Liver (tissue), 9 donors: ENCODE data around the gene CAMKMT. TPM values are rescaled to one million over a fixed set of nuclear protein-coding genes. Genes with fewer than 3 reads are reported as not detected.

ENCODE experiments used
- DNase-seq: peaks from one replicate; pipeline ENCODE4 v3.0.0-alpha.2; 2017; ENCODE audit warnings: low spot score
- H3K27ac ChIP-seq, 2 donors: one replicate each; pipeline ENCODE4 v1.7.0; 2013; ENCODE audit warnings: inconsistent platforms in 2 of 2, low read length in 2 of 2, control low read depth in 1 of 2, low read depth in 1 of 2, mild to moderate bottlenecking in 1 of 2
- H3K27me3 ChIP-seq, 4 donors: one replicate each; pipeline versions ENCODE4 v1.6.1 to v1.7.0; 2013; ENCODE audit warnings: low read length in 3 of 4, inconsistent platforms in 1 of 4, mild to moderate bottlenecking in 1 of 4, moderate library complexity in 1 of 4; ENCODE audit not compliant: control insufficient read depth in 4 of 4, insufficient read depth in 4 of 4
- H3K36me3 ChIP-seq, 4 donors: one replicate each; pipeline versions ENCODE4 v1.6.1 to v1.7.0; 2013; ENCODE audit warnings: low read length in 3 of 4, mild to moderate bottlenecking in 3 of 4, low read depth in 1 of 4, moderate library complexity in 1 of 4; ENCODE audit not compliant: control insufficient read depth in 4 of 4, insufficient read depth in 3 of 4
- H3K4me1 ChIP-seq, 4 donors: one replicate each; pipeline versions ENCODE4 v1.6.1 to v1.7.0; 2013; ENCODE audit warnings: low read length in 3 of 4, mild to moderate bottlenecking in 3 of 4, moderate library complexity in 1 of 4; ENCODE audit not compliant: control insufficient read depth in 4 of 4, insufficient read depth in 4 of 4
- H3K4me3 ChIP-seq, 3 donors: one replicate each; pipeline versions ENCODE4 v1.6.1 to v1.7.0; 2013; ENCODE audit warnings: low read length in 3 of 3, control low read depth in 1 of 3, low read depth in 1 of 3, mild to moderate bottlenecking in 1 of 3
- H3K9ac ChIP-seq, 2 donors: one replicate each; pipeline ENCODE4 v1.7.0; 2013; ENCODE audit warnings: low read length in 2 of 2, mild to moderate bottlenecking in 2 of 2, moderate library complexity in 2 of 2, control low read depth in 1 of 2, low read depth in 1 of 2
- H3K9me3 ChIP-seq, 4 donors: one replicate each; pipeline versions ENCODE4 v1.6.1 to v1.7.0; 2013; ENCODE audit warnings: low read length in 3 of 4; ENCODE audit not compliant: control insufficient read depth in 4 of 4
- FOXA1 ChIP-seq: IDR thresholded peaks from 2 replicates; pipeline ENCODE4 v1.6.1; 2016; ENCODE audit warnings: antibody characterized with exemption
- FOXA2 ChIP-seq: IDR thresholded peaks from 2 replicates; pipeline ENCODE4 v1.6.1; 2016; ENCODE audit warnings: antibody characterized with exemption
- GABPA ChIP-seq, 2 donors: IDR thresholded peaks in 1 of 2; conservative IDR thresholded peaks in 1 of 2; 2 replicates each; pipeline ENCODE4 v1.6.1; 2016; ENCODE audit warnings: antibody characterized with exemption in 2 of 2, mild to moderate bottlenecking in 1 of 2, moderate library complexity in 1 of 2
- HNF4A ChIP-seq, 2 donors: conservative IDR thresholded peaks; 2 replicates each; pipeline ENCODE4 v1.6.1; 2016; ENCODE audit warnings: antibody characterized with exemption in 2 of 2, mild to moderate bottlenecking in 2 of 2
- HNF4G ChIP-seq: IDR thresholded peaks from 2 replicates; pipeline ENCODE4 v1.6.1; 2016; ENCODE audit warnings: antibody characterized with exemption
- JUND ChIP-seq, 2 donors: IDR thresholded peaks; 2 replicates each; pipeline ENCODE4 v1.6.1; 2016; ENCODE audit warnings: antibody characterized with exemption in 2 of 2
- NR2F2 ChIP-seq: IDR thresholded peaks from 2 replicates; pipeline ENCODE4 v1.6.1; 2016; ENCODE audit warnings: antibody characterized with exemption
- RAD21 ChIP-seq, 2 donors: IDR thresholded peaks; 2 replicates each; pipeline ENCODE4 v1.6.1; 2016; ENCODE audit warnings: antibody characterized with exemption in 2 of 2, mild to moderate bottlenecking in 2 of 2
- RXRA ChIP-seq, 2 donors: IDR thresholded peaks; 2 replicates each; pipeline ENCODE4 v1.6.1; 2017 to 2018; ENCODE audit warnings: antibody characterized with exemption in 2 of 2, mild to moderate bottlenecking in 1 of 2
- SP1 ChIP-seq: IDR thresholded peaks from 2 replicates; pipeline ENCODE4 v1.6.1; 2018; ENCODE audit warnings: antibody characterized with exemption, mild to moderate bottlenecking
- TAF1 ChIP-seq: conservative IDR thresholded peaks from 2 replicates; pipeline ENCODE4 v1.6.1; 2016; ENCODE audit warnings: antibody characterized with exemption, mild to moderate bottlenecking
- WGBS: extraction: QIAGEN DNeasy Blood & Tissue Kit; methylation state at CpG from one replicate; pipeline ENCODE4 v1.1.7; 2013; 5-methylcytosine and 5-hydroxymethylcytosine counted together
- polyA plus RNA-seq, 2 donors: library from polyadenylated mRNA; stranded (reverse) in 1 of 2; unstranded in 1 of 2; fragments of 200-250 nt in 1 of 2; fragments of >200 nt in 1 of 2; fragmentation: Nextera tagmentation in 1 of 2; extraction: Ambion mirVana in 1 of 2; gene quantifications; one replicate each; pipeline versions ENCODE4 v1.2.1 to v1.2.3, GENCODE V29; 2013 to 2015
- total RNA-seq, 2 donors: library from RNA; depleted of rRNA; stranded (reverse); fragments of >200 nt; gene quantifications; one replicate each; pipeline ENCODE4 v1.2.3, GENCODE V29; 2014
- TF ChIP-seq, protein P1 (sequence below): IDR thresholded peaks from 2 replicates; pipeline ENCODE4 v1.6.1; 2016; ENCODE audit warnings: antibody characterized with exemption
- TF ChIP-seq, protein P2 (sequence below): IDR thresholded peaks from 2 replicates; pipeline ENCODE4 v1.6.1; 2016; ENCODE audit warnings: antibody characterized with exemption
- TF ChIP-seq, protein P3 (sequence below): fragments of 150-350 bp; IDR thresholded peaks from 2 replicates; pipeline ENCODE4 v1.5.1; 2017; ENCODE audit warnings: improper control_type of control experiment, low read depth, low read length; ENCODE audit not compliant: missing input control
- TF ChIP-seq, protein P4 (sequence below): IDR thresholded peaks from 2 replicates; pipeline ENCODE4 v1.6.1; 2016; ENCODE audit warnings: antibody characterized with exemption
- TF ChIP-seq, protein P5 (sequence below): IDR thresholded peaks from 2 replicates; pipeline ENCODE4 v1.6.1; 2016; ENCODE audit warnings: antibody characterized with exemption, mild to moderate bottlenecking
- donor health status: healthy.
- donor health status: healthy.
- donor health status: healthy.
- donor health status: healthy.
- donor health status: healthy.

The CAMKMT gene
- total and polyA plus RNA-seq, 4 donors = 1.5 to 12.7 (median 7.1) TPM

DNA sequence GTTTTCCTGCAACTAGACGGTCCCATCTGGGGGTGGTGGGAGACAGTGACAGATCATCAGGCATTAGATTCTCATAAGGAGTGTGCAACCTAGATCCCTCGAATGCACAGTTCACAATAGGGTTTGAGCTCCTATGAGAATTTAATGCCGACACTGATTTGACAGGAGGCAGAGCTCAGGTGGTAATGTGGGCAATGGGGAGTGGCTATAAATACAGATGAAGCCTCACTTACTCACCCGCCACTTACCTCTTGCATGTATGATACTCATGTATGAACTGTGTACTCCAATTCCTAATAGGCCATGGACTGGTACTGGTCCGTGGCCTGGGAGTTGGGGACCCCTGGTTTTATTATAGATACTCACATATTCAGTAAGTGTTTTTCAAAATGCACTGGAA is 457.3 kb downstream of the CAMKMT start:
- no peak for DNase-seq
- no peak overlapping the region for H3K4me3 ChIP-seq
- TF ChIP-seq, protein P1, sequence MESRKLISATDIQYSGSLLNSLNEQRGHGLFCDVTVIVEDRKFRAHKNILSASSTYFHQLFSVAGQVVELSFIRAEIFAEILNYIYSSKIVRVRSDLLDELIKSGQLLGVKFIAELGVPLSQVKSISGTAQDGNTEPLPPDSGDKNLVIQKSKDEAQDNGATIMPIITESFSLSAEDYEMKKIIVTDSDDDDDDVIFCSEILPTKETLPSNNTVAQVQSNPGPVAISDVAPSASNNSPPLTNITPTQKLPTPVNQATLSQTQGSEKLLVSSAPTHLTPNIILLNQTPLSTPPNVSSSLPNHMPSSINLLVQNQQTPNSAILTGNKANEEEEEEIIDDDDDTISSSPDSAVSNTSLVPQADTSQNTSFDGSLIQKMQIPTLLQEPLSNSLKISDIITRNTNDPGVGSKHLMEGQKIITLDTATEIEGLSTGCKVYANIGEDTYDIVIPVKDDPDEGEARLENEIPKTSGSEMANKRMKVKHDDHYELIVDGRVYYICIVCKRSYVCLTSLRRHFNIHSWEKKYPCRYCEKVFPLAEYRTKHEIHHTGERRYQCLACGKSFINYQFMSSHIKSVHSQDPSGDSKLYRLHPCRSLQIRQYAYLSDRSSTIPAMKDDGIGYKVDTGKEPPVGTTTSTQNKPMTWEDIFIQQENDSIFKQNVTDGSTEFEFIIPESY = no peak
- TF ChIP-seq, protein P2, sequence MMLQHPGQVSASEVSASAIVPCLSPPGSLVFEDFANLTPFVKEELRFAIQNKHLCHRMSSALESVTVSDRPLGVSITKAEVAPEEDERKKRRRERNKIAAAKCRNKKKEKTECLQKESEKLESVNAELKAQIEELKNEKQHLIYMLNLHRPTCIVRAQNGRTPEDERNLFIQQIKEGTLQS = no peak
- no peak for TF ChIP-seq JUND (IDR thresholded peaks at IDR 0.05)
- no peak for TF ChIP-seq SP1
- TF ChIP-seq NR2F2 = no peak
- no peak for TF ChIP-seq HNF4G
- TF ChIP-seq, protein P3, sequence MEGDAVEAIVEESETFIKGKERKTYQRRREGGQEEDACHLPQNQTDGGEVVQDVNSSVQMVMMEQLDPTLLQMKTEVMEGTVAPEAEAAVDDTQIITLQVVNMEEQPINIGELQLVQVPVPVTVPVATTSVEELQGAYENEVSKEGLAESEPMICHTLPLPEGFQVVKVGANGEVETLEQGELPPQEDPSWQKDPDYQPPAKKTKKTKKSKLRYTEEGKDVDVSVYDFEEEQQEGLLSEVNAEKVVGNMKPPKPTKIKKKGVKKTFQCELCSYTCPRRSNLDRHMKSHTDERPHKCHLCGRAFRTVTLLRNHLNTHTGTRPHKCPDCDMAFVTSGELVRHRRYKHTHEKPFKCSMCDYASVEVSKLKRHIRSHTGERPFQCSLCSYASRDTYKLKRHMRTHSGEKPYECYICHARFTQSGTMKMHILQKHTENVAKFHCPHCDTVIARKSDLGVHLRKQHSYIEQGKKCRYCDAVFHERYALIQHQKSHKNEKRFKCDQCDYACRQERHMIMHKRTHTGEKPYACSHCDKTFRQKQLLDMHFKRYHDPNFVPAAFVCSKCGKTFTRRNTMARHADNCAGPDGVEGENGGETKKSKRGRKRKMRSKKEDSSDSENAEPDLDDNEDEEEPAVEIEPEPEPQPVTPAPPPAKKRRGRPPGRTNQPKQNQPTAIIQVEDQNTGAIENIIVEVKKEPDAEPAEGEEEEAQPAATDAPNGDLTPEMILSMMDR = no peak
- no peak for TF ChIP-seq FOXA1
- no peak for TF ChIP-seq RXRA (IDR thresholded peaks at IDR 0.05)
- no peak overlapping the region for H3K9ac ChIP-seq
- no peaks in the 10 kb centered on the region for H3K27me3 ChIP-seq
- 91% methylated on average over 5 of the region's 5 CpGs for WGBS
- no peaks in the 10 kb centered on the region for H3K9me3 ChIP-seq
- no peaks in the 10 kb centered on the region for H3K36me3 ChIP-seq
- H3K4me1 ChIP-seq = no peaks in the 10 kb centered on the region
- H3K27ac ChIP-seq = no peak overlapping the region

DNA sequence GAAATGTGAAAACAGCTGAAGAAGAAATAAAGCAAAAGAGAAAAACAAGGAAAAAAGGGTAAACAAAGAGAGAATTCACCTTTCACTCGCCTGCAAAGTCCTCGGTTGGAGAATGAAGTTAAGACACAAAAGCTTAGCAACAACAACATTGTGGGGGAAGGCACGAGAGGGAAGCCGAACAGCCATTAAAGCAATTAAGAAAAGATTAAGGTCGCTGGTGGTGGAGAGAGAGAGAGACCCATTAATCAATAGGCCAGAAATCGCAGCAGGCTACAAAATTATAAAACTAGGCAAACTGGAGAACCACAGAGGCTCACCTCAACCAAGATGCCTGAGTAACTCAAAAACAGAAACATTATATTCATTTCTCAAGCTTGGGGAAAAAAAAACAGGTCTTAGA is 459.8 kb downstream of the CAMKMT start:
- Histone ChIP-seq H3K9ac (no peak overlapping the region), H3K4me1 (no peaks in the 10 kb centered on the region), H3K27ac (no peak overlapping the region), H3K36me3 (no peaks in the 10 kb centered on the region), H3K9me3 (no peaks in the 10 kb centered on the region), H3K4me3 (no peak overlapping the region), H3K27me3 (no peaks in the 10 kb centered on the region)
- TF ChIP-seq FOXA2 (no peak), RAD21 (IDR thresholded peaks at IDR 0.05) (no peak)
- DNase-seq = no peak
- 68% methylated on average over 6 of the region's 6 CpGs for WGBS

DNA sequence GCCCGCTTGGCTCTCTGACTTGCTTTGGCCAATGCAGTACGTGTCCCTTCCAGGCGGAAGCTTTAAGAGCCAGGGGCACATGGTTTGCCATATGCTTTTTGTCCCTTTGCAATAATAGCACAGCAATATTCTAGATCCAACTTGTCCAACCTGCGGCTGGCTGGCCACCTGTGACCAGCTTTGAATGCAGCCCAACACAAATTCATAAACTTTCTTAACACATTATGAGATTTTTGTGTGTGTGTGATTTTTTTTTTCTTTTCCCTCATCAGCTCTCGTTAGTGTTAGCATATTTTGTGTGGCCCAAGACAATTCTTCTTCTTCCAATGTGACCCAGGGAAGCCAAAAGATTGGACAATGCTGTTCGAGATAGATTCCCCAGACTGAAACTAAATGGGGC is 460.4 kb downstream of the CAMKMT start:
- DNase-seq = no peak
- Histone ChIP-seq H3K27me3 (no peaks in the 10 kb centered on the region), H3K36me3 (no peaks in the 10 kb centered on the region), H3K4me1 (no peaks in the 10 kb centered on the region), H3K27ac (no peak overlapping the region), H3K9me3 (no peaks in the 10 kb centered on the region), H3K4me3 (no peak overlapping the region), H3K9ac (no peak overlapping the region)
- TF ChIP-seq, protein P2 = no peak
- TF ChIP-seq FOXA2 = no peak
- no peak for TF ChIP-seq NR2F2
- TF ChIP-seq TAF1 = no peak
- no peak for TF ChIP-seq HNF4A (conservative IDR thresholded peaks at IDR 0.05)
- TF ChIP-seq HNF4G = no peak
- TF ChIP-seq RXRA (IDR thresholded peaks at IDR 0.05) = no peak
- TF ChIP-seq SP1 = no peak
- TF ChIP-seq, protein P4, sequence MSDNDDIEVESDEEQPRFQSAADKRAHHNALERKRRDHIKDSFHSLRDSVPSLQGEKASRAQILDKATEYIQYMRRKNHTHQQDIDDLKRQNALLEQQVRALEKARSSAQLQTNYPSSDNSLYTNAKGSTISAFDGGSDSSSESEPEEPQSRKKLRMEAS = no peak
- TF ChIP-seq, protein P5, sequence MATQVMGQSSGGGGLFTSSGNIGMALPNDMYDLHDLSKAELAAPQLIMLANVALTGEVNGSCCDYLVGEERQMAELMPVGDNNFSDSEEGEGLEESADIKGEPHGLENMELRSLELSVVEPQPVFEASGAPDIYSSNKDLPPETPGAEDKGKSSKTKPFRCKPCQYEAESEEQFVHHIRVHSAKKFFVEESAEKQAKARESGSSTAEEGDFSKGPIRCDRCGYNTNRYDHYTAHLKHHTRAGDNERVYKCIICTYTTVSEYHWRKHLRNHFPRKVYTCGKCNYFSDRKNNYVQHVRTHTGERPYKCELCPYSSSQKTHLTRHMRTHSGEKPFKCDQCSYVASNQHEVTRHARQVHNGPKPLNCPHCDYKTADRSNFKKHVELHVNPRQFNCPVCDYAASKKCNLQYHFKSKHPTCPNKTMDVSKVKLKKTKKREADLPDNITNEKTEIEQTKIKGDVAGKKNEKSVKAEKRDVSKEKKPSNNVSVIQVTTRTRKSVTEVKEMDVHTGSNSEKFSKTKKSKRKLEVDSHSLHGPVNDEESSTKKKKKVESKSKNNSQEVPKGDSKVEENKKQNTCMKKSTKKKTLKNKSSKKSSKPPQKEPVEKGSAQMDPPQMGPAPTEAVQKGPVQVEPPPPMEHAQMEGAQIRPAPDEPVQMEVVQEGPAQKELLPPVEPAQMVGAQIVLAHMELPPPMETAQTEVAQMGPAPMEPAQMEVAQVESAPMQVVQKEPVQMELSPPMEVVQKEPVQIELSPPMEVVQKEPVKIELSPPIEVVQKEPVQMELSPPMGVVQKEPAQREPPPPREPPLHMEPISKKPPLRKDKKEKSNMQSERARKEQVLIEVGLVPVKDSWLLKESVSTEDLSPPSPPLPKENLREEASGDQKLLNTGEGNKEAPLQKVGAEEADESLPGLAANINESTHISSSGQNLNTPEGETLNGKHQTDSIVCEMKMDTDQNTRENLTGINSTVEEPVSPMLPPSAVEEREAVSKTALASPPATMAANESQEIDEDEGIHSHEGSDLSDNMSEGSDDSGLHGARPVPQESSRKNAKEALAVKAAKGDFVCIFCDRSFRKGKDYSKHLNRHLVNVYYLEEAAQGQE = no peak
- no peak for TF ChIP-seq JUND (IDR thresholded peaks at IDR 0.05)
- TF ChIP-seq GABPA (IDR thresholded peaks at IDR 0.05 in 1 of 2, conservative IDR thresholded peaks at IDR 0.05 in 1 of 2) = no peak
- WGBS = 88% methylated on average over 6 of the region's 6 CpGs
